Endothelial cell of umbilical vein (primary cell): ENCODE measurements around the gene COL9A1. TPM values are rescaled to one million over a fixed set of nuclear protein-coding genes. Genes with fewer than 3 reads are reported as not detected.

Experiments
- BruUV-seq: library from RNA; stranded (reverse); fragments of 400-500 nt; replicated peaks from 2 replicates; lab custom pipeline; 2021; lab: Mats Ljungman, UMichigan
- CTCF ChIA-PET: fragments of 300-600, 350-600 bp; sonication (Branson Sonifier 250); formaldehyde crosslinking; loops from one replicate; lab custom pipeline; 2021; ENCODE audit warnings: antibody characterized with exemption, inconsistent platforms; lab: Charles Lee
- POLR2A ChIA-PET: fragments of 300-600, 350-600 bp; sonication (Branson Sonifier 250); formaldehyde crosslinking; loops from one replicate; lab custom pipeline; 2021; ENCODE audit warnings: antibody characterized with exemption, inconsistent platforms; lab: Charles Lee
- DNase-seq: peaks from one replicate; pipeline ENCODE4 v3.0.0-alpha.2; 2011; ENCODE audit warnings: low read depth, low spot score
- FAIRE-seq: peaks from 2 replicates; lab custom pipeline; 2011; peaks lifted over from hg19 to GRCh38; lab: Jason Lieb, UNC
- H2AFZ ChIP-seq: 2 replicates; pipeline ENCODE4 v1.6.0; 2012; ENCODE audit warnings: low read depth, low read length, control low read depth, inconsistent platforms
- H3K27ac ChIP-seq: 2 replicates; pipeline ENCODE4 v1.5.1; 2011; ENCODE audit warnings: low read depth, mild to moderate bottlenecking, control low read depth, low read length, moderate library complexity; ENCODE audit not compliant: insufficient read depth
- H3K27me3 ChIP-seq, 2 experiments: 2 replicates each; pipeline versions ENCODE4 v1.6.0 to v1.6.1; 2011; ENCODE audit warnings: low read length in 2 of 2, mixed read lengths in 1 of 2; ENCODE audit not compliant: control insufficient read depth in 2 of 2, insufficient read depth in 2 of 2
- H3K36me3 ChIP-seq, 2 experiments: 2 replicates in 1 of 2; 3 replicates in 1 of 2; pipeline ENCODE4 v1.5.1; 2011; ENCODE audit warnings: low read length in 2 of 2, mild to moderate bottlenecking in 1 of 2, moderate library complexity in 1 of 2; ENCODE audit not compliant: control insufficient read depth in 2 of 2, insufficient read depth in 2 of 2; ENCODE audit errors: extremely low read depth in 1 of 2
- H3K4me1 ChIP-seq: 3 replicates; pipeline ENCODE4 v1.5.1; 2011; ENCODE audit warnings: mild to moderate bottlenecking, low read length; ENCODE audit not compliant: control insufficient read depth, insufficient read depth; ENCODE audit errors: extremely low read depth
- H3K4me2 ChIP-seq: 2 replicates; pipeline ENCODE4 v1.6.1; 2011; ENCODE audit warnings: low read length, control low read depth, mixed read lengths; ENCODE audit not compliant: insufficient read depth
- H3K4me3 ChIP-seq, 3 experiments: fragments of 200-600 bp in 1 of 3; sonication (generic), shearing (Covaris generic) in 1 of 3; replicated peaks in 1 of 3; 2 replicates each; pipeline ENCODE4 v1.5.1; 2011 to 2016; ENCODE audit warnings: control low read depth in 3 of 3, low read length in 3 of 3, mild to moderate bottlenecking in 2 of 3, inconsistent platforms in 1 of 3, low read depth in 1 of 3, moderate library complexity in 1 of 3; ENCODE audit not compliant: insufficient read depth in 1 of 3
- H3K79me2 ChIP-seq: 2 replicates; pipeline ENCODE4 v1.6.0; 2012; ENCODE audit warnings: low read length, inconsistent platforms; ENCODE audit not compliant: control insufficient read depth, insufficient read depth
- H3K9ac ChIP-seq: replicated peaks from 2 replicates; pipeline ENCODE3; 2011; ENCODE audit warnings: low read length, control low read depth; ENCODE audit not compliant: insufficient read depth; ENCODE audit errors: extremely low read depth
- H3K9me1 ChIP-seq: replicated peaks from 3 replicates; pipeline ENCODE4 v1.6.0; 2011; ENCODE audit warnings: mild to moderate bottlenecking, low read length; ENCODE audit not compliant: control insufficient read depth, insufficient read depth; ENCODE audit errors: extremely low read depth
- H3K9me3 ChIP-seq: replicated peaks from 2 replicates; pipeline ENCODE4 v1.5.1; 2012; ENCODE audit warnings: low read length, inconsistent platforms; ENCODE audit not compliant: control insufficient read depth, insufficient read depth
- H4K20me1 ChIP-seq: replicated peaks from 2 replicates; pipeline ENCODE3; 2011; ENCODE audit warnings: mild to moderate bottlenecking, low read length; ENCODE audit not compliant: control insufficient read depth, insufficient read depth; ENCODE audit errors: extremely low read depth
- CTCF ChIP-seq, 2 donors: IDR thresholded peaks; 1 replicate in 1 of 2; 2 replicates in 1 of 2; pipeline ENCODE4 v1.5.1; 2011; ENCODE audit warnings: low read length in 2 of 2, mild to moderate bottlenecking in 2 of 2, moderate library complexity in 2 of 2, control low read depth in 1 of 2, inconsistent platforms in 1 of 2, low read depth in 1 of 2; ENCODE audit not compliant: insufficient read depth in 1 of 2; ENCODE audit errors: extremely low read depth in 1 of 2
- EZH2 ChIP-seq: IDR thresholded peaks from 2 replicates; pipeline ENCODE4 v1.6.1; 2012; ENCODE audit warnings: borderline replicate concordance, low read depth, mild to moderate bottlenecking, moderate library complexity, low read length, inconsistent platforms; ENCODE audit not compliant: severe bottlenecking
- FOS ChIP-seq: IDR thresholded peaks from 2 replicates; pipeline ENCODE4 v1.6.1; 2011; ENCODE audit warnings: mild to moderate bottlenecking, low read length, moderate library complexity, borderline replicate concordance; ENCODE audit not compliant: insufficient read depth
- GATA2 ChIP-seq: IDR thresholded peaks from 2 replicates; pipeline ENCODE4 v1.7.0; 2011; ENCODE audit warnings: low read depth, mild to moderate bottlenecking, moderate library complexity, mixed read lengths, low read length; ENCODE audit not compliant: insufficient read length, insufficient read depth
- JUN ChIP-seq: IDR thresholded peaks from 2 replicates; pipeline ENCODE4 v1.6.1; 2011; ENCODE audit warnings: borderline replicate concordance, low read depth; ENCODE audit not compliant: insufficient read length, insufficient read depth
- MYC ChIP-seq: IDR thresholded peaks from one replicate; pipeline ENCODE4 v1.6.1; 2011; ENCODE audit warnings: mild to moderate bottlenecking, low read depth, low read length
- POLR2A ChIP-seq: IDR thresholded peaks from 2 replicates; pipeline ENCODE4 v1.6.1; 2012; ENCODE audit warnings: low read depth, mild to moderate bottlenecking, control low read depth, low read length
- POLR2AphosphoS5 ChIP-seq: IDR thresholded peaks from 2 replicates; pipeline ENCODE4 v1.6.1; 2012; ENCODE audit warnings: low read depth, mild to moderate bottlenecking, control low read depth, low read length, moderate library complexity; ENCODE audit not compliant: insufficient read depth
- dilution Hi-C: fragments of 300-500 bp; cut with MboI; formaldehyde crosslinking; loops from one replicate; pipeline ENCODE4 v1.15.0; 2019; ENCODE audit warnings: low sequenced_read_pairs; ENCODE audit not compliant: extremely low pct_ligation_motif_present
- intact Hi-C: fragments of 100-400 bp; cut with micrococcal nuclease; formaldehyde crosslinking; loops from one replicate; pipeline ENCODE4 v1.10.0; 2022
- polyA plus RNA-seq, 4 experiments: library from polyadenylated mRNA; depleted of rRNA in 3 of 4; stranded (reverse) in 3 of 4; unstranded in 1 of 4; fragments of >200 nt; gene quantifications; 2 replicates each; pipeline versions ENCODE4 v1.2.1 to v1.2.3, GENCODE V29; 2011 to 2012; ENCODE audit warnings: missing spikeins in 1 of 4
- total RNA-seq: library from RNA; stranded (reverse); gene quantifications from 2 replicates; pipeline ENCODE4 v1.2.3, GENCODE V29; 2021
- TF ChIP-seq, protein P1 (sequence below): IDR thresholded peaks from 2 replicates; pipeline ENCODE4 v1.6.1; 2011; ENCODE audit not compliant: insufficient read depth, insufficient read length

Gene COL9A1
- total and polyA plus RNA-seq, 2 donors (not counting 3 experiments of a cell fraction or from before 2014, with no cell fraction given), result not detected

GRCh38 chr6:70281923-70282311 is 21.0 kb downstream of the COL9A1 start:
- Histone ChIP-seq H3K79me2 (no peaks in the 10 kb centered on the region), H3K27ac (no peak overlapping the region), H3K9me1 (no peaks in the 10 kb centered on the region), H3K4me3 (no peak overlapping the region), H3K9ac (no peak overlapping the region), H2AFZ (no peak overlapping the region), H3K27me3 (peaks cover 15 to 19% of the 10 kb centered on the region in 2 experiments), H3K4me1 (no peaks in the 10 kb centered on the region), H3K36me3 (no peaks in the 10 kb centered on the region), H3K4me2 (no peak overlapping the region), H3K9me3 (no peaks in the 10 kb centered on the region), H4K20me1 (no peaks in the 10 kb centered on the region)
- dilution Hi-C loops, result no loop called here
- no TSS peak for BruUV-seq
- TF ChIP-seq CTCF (IDR thresholded peaks at IDR 0.05; ENCODE audit: extremely low read depth in 1 of 2, insufficient read depth in 1 of 2, low read depth in 1 of 2, low read length in 2 of 2) (no peak), FOS (no peak)
- FAIRE-seq (no peak), DNase-seq (no peak)
- POLR2A ChIA-PET, result no interaction called here
- intact Hi-C loops, result no loop called here
- CTCF ChIA-PET, result no interaction called here

DNA sequence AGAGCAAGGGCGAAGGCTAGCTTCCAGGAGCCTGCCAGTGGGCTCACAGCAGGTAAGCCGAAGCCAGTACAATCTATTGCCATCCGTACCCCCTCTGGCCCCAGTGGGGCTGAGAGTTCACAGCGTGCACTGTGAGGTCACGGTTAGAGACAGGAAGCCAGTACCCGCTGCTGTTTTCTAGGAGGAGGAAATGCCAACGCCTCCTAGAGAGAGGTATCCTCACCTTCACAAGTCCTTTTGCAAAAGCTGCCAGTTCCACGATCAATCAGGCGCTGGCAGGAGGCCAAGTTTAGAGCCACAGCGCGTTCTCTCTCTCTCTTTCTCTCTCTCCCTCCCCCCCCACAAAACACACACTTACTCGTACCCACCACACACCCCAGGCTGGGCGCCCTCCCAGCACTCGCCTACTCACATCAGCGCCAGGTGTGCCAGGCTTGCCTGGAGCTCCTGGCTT is 22.5 kb downstream of the COL9A1 start:
- H2AFZ ChIP-seq, result no peak overlapping the region
- H3K27me3 ChIP-seq, result peaks cover 15 to 19% of the 10 kb centered on the region in 2 experiments
- no peak overlapping the region for H3K4me3 ChIP-seq
- H3K4me1 ChIP-seq, result no peaks in the 10 kb centered on the region
- DNase-seq (no peak), FAIRE-seq (no peak)
- H3K9me3 ChIP-seq, result no peaks in the 10 kb centered on the region
- no peaks in the 10 kb centered on the region for H4K20me1 ChIP-seq
- no peak overlapping the region for H3K4me2 ChIP-seq
- H3K79me2 ChIP-seq, result no peaks in the 10 kb centered on the region
- ChIA-PET CTCF (interaction anchor here (1.2 kb wide), 1 partner anchor 30 kb away, joined by 3 read pairs; no protein-coding TSS in a partner anchor), POLR2A (no interaction called here)
- BruUV-seq, result no TSS peak
- H3K36me3 ChIP-seq, result no peaks in the 10 kb centered on the region
- no peak overlapping the region for H3K27ac ChIP-seq
- H3K9ac ChIP-seq, result no peak overlapping the region
- TF ChIP-seq FOS, result no peak
- no peak for TF ChIP-seq JUN
- no peak for TF ChIP-seq MYC
- TF ChIP-seq, protein P1, sequence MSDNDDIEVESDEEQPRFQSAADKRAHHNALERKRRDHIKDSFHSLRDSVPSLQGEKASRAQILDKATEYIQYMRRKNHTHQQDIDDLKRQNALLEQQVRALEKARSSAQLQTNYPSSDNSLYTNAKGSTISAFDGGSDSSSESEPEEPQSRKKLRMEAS, result no peak
- no peak for TF ChIP-seq EZH2
- TF ChIP-seq CTCF (IDR thresholded peaks at IDR 0.05; ENCODE audit: extremely low read depth in 1 of 2, insufficient read depth in 1 of 2, low read depth in 1 of 2, low read length in 2 of 2), result no peak
- no peak for TF ChIP-seq GATA2
- no peak for TF ChIP-seq POLR2A
- TF ChIP-seq POLR2AphosphoS5, result no peak
- intact Hi-C loops (no loop called here), dilution Hi-C loops (no loop called here)
- H3K9me1 ChIP-seq, result no peaks in the 10 kb centered on the region
